GM19043 (cell line): ENCODE results near the gene PEX14.

Experiments used
- ATAC-seq: cut with Tn5 transposase; IDR thresholded peaks from one replicate; pipeline ENCODE4 v1.9.1; 2021; ENCODE audit warnings: low read depth; ENCODE audit not compliant: unreplicated experiment

PEX14 gene

GRCh38 chr1:10538646-10539355 is 64.1 kb downstream of the PEX14 start:
- no peak for ATAC-seq

- no peak for ATAC-seq
Observed at GRCh38 chr1:10539411-10540043, 64.8 kb downstream of the PEX14 start.

DNA sequence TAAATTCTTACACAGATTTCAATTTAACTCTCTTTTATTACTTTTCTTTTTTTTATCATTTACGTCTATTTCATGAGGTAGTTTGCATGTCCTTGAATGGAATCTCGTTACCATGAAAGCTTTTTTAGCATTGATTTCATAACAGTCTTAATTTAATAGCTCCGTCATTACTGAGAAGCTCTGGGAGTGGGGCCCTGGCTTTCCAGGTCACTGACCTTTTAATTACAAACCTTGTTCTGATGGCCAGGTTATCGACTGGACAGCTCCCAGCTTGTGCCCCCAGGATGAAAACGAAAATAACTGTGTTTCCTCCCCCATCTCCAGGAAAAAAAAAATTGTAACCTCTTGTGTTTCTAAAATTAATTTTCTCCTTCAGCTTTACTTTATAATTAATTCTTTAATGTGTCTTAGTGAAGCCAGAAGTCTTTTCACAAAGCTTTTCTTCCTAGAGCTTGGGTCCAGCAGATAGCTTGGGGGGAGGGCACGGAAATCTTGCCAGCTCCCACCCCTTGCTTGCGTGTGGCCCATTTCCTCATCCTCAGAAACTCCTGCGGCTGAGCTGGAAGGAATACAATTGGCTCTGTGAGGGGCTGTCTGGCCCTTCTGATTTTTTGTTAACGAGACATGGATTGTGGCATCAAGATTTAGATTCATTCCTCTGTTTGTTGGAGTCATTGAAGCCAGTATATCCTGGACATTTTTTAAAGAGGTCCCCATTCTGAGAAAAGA is 65.7 kb downstream of the PEX14 start:
- ATAC-seq: no peak

GRCh38 chr1:10541286-10541685 is 66.5 kb downstream of the PEX14 start:
- ATAC-seq: no peak

- ATAC-seq: no peak
Observed at GRCh38 chr1:10544239-10544638, 69.5 kb downstream of the PEX14 start.

GRCh38 chr1:10546896-10547295 is 72.1 kb downstream of the PEX14 start:
- ATAC-seq: no peak

- no peak for ATAC-seq
Observed at GRCh38 chr1:10549904-10550664, 75.3 kb downstream of the PEX14 start.

DNA sequence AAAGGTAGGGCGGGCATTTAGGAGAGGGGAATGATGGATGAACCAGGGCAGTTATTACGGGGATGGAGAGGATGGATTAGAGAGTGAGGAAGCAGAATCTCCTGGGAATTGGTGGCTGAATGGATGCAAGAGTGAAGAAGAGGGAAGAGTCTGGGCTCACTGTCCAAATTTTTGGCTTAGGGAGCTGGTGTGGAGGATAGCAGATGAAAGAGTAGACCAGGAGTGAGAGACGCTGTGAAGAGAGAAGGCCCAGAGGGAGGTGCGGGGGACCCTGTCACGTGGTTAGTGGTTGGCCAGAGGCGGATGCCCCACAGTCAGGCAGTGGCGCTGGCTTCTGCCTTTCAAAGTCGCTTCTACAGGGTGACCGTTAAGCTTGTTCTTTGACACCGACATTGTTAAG is 78.4 kb downstream of the PEX14 start:
- no peak for ATAC-seq

- ATAC-seq: no peak
Observed at GRCh38 chr1:10555635-10556429, 81.1 kb downstream of the PEX14 start.

DNA sequence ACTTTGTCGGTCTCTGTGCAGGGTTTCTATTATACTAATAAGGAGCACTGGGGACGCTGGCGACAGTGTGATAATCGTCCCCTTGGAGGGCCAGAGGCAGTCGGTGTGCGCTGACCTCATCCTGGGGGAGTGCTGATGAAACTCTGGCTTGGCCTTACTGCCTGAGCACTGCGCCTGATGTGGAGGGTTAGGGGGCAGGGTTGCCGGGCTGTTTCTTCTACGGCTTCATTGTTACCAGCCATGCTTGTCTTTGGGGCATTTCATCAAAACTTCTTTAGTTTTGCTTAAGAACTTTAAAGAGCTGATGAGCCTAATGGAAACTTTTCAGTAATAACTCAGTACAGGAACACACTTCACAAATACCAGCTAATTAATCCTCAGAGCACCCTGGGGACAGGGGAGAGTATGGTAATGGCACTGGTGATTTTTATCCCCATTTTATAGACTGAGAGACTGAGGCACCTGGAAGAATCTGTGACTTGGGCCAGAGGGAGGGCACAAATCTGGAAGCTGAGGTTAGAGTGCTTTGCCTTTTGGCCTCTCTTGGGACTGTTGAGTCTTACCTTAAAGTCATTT is 81.8 kb downstream of the PEX14 start:
- no peak for ATAC-seq

DNA sequence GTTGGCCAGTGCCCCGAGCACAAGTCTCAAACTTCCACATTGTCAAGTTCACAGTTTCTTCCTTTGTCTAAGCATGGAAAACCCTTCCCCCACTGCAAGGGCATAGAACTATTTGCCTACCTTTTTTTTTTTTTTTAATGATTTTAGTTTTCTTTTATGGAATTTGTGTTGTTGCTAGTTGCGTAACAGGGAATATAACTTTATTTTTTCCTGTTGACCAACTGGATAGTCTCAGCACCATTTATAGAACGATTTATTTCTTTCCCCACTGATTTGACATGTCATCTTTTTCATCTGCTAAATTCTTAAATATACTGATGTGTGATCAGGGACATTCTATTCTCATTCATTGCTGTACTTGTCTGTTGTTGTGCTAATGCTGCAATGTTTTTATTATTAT is 83.0 kb downstream of the PEX14 start:
- ATAC-seq: no peak

DNA sequence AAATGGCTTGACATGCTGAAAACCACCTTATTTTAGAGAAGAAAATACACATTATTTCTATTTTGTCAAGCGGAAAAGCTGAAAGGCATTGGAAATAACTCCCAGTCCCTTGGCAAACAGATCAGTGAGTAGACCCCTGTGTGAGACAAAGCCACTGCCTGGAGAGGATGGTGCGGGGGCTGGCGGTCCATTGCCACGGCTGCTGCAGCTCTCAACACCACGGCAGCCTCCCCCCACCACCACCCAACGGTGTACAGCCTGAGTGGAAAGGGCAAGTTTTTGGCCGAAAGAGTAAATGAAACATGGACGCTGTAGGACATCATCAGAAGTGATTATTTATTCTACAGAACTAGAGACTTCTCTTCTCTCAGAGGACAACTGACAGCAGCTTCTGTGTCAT is 84.6 kb downstream of the PEX14 start:
- ATAC-seq: no peak

DNA sequence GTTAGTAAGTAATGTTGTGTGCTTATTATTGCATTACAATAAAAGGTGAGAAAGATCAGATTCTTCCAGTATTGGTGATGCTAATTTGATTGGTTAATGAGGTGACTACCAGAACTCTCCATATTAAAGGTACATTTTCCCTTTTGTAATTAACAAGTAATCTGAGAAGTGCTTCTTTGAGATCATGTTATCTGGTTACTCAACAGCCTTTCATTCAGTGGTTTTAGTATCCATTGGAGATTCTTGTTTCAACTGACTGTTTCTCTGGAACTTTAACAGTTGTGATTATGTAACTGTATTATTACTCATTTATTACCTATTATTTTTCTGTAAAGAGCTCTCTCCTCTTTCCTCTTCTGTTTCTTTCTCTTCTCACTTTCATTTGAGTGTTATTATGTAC is 86.7 kb downstream of the PEX14 start:
- ATAC-seq: no peak

DNA sequence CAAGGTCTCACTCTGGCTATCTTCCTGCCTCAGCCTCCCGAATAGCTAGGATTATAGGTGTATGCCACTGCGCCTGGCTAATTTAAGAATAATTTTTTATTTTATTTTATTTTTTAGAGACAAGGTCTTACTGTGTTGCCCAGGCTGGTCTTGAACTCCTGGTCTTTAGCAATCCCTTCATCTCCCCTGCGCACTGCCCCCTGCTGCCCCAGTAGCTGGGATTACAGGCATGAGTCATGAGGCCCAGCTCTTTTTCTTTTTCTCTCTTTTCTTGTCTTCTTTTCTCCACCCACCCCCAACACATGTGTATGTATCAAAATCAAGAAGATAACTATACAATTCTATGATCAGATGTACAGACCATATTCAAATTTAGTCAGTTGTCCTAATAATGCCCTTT is 87.2 kb downstream of the PEX14 start:
- no peak for ATAC-seq

- no peak for ATAC-seq
Observed at GRCh38 chr1:10564063-10564462, 89.3 kb downstream of the PEX14 start.

DNA sequence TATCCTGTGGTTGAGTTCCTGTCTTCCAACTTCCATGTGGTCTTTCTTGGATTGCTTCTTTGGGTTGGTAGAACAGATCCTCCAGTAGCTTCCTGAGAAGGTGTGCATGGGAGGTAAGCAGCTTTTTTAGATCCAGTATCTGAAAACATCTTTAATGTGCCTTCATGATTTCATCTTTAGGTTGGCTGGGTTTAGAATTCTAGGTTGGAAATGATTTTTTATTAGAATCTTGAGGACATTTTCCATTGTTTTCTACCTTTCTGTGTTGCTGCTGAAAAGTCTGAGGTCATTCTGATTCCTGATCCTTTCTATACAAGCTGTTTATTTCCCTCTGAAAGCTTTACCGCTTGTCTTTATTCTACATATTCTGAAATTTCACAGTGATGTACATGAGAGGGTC is 94.8 kb downstream of the PEX14 start:
- ATAC-seq: no peak

DNA sequence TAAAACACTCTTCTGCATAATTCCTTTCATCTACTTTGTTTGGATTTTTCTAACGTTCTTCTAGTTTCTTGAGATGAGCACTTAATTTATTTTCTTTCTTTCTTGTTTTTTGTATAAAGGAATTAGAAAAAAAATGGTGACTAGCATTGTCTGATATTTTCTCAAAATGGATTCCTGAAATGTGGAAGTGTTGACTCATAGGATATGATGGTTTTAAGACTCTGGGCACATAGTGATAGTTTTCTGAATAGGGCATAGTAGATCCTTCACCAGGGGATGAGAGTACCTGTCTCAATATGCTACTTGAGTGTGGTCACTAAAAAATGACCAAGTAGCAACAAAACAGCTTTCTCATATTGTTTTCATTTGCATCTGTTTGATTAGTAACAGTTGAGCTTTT is 100.9 kb downstream of the PEX14 start:
- no peak for ATAC-seq

DNA sequence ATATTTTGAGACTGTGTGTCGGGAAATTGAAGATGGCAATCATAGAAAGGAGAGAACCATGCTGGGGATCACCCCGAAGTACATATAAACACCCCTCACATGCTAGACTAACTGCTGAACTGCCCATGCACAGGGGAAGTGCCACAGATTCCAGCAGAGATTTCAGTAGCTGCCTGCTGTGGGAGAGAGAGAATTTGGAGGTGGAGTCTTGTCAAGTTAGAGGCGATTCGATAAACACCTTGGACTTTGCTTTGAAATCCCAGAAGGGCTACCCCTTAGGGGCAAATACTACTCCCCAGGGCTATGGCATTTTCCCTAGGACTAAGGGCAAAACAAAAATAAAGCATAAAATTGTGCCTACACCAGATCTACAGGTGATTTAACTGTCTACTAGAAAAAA is 103.3 kb downstream of the PEX14 start:
- no peak for ATAC-seq

DNA sequence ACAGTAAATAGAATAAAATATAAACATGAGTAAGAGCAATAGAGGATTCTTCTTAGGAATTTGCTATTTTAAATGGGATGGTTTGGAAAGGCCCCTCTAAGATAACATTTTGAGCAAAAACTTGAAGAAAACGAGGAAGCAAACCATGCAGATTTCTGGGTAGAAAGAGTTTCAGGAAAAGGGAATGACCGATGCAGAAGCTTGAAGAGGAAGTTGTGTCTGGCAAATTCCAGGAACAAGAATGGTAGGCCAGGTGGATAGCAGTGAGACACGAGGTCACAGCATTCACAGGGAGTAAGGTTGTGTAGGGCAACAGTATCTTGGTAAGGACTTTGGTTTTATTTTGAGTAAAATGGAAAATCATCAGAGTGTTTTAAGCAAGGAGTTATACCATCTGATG is 108.9 kb downstream of the PEX14 start:
- ATAC-seq: no peak

GRCh38 chr1:10585242-10585641 is 110.5 kb downstream of the PEX14 start:
- no peak for ATAC-seq
